Stimulated activated CD4-positive, alpha-beta T cell treated with anti-CD3 and anti-CD28 coated beads, Interleukin-15, amount 100 ng/mL, for 1 hour (primary cell): ENCODE measurements around the gene ARHGEF9.
"Not testable (repeated sequence)": the region's sequence is repeated elsewhere in the genome, so short reads cannot be mapped to it uniquely, and the experiment has no call there.

Experiments used
- DNase-seq, 2 donors: peaks; one replicate each; pipeline ENCODE4 v3.0.0-alpha.2; 2020; ENCODE audit warnings: low read depth in 1 of 2, low spot score in 1 of 2

The ARHGEF9 gene

DNA sequence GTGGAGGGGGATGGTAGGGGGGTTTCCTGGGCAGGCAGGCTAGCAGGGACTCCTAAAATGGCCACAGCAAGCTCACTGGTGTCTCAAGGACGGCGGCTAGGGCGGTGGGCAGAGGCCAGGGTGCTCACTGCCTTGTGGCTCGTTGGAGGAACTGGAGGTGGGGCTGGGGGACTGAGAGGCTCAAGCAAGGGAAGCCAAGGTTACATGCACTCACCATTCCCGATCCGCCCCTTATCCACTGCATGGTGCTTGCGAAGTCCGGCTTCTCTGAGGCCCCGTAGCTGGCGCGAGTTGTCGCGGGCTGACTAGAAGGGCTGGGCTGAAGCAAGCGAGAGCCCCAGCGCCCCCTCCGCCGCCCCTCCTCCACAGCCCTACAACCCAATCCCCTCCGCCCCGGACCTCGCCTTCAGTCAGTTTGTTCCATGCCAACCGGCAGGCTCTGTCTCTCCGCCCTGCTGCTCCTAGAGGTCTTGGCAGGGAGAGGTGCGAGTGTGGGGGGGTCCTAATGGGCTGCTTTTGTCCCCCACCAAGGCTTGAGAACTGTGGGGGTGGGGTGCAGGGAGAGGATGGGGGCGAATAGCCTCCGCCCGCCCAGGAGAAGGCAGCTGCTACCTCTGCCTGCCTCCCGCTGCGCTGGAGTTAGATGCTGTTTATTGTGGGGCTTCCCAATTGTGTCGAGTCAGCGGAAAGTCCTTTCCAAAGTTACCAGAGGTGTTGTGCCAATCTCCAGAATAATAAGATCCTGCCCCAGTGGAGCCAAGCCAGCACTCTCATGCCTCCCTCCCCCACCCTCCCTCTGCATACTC is at the start of gene ARHGEF9:
Gene ARHGEF9 (minus strand): TSS at position 313 of the 806 bp plus-strand sequence. CDS start 69 bp downstream, at position 244.
- DNase-seq: no peak

DNA sequence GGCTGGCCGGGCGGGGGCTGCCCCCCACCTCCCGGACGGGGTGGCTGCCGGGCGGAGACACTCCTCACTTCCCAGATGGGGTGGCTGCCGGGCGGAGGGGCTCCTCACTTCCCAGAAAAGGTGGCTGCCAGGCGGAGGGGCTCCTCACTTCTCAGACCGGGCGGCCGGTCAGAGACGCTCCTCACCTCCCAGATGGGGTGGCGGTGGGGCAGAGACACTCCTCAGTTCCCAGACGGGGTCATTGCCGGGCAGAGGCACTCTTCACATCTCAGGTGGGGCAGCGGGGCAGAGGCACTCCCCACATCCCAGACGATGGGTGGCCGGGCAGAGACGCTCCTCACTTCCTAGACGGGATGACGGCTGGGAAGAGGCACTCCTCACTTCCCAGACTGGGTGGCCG is 40.4 kb upstream of the ARHGEF9 start:
- DNase-seq: not testable (repeated sequence)

DNA sequence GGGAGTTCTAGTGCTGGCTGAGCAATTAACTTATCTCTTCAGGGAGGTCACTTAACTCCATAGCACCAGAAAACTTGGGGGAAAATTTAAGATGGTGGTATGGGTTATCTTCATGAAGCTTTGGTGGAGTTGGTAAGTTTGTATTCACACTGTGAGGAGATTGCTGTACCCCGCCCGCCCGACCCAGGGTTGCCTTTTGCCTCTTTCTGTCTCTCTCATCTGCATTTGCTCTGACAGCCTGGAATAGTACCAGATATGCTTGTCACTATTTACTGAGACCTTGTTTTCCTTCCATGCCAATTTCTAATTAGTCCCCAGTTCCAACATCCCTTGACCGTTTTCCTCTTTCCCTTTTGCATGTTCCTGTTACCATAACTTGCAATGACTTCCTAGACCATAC is 33.1 kb upstream of the ARHGEF9 start:
- DNase-seq: no peak

DNA sequence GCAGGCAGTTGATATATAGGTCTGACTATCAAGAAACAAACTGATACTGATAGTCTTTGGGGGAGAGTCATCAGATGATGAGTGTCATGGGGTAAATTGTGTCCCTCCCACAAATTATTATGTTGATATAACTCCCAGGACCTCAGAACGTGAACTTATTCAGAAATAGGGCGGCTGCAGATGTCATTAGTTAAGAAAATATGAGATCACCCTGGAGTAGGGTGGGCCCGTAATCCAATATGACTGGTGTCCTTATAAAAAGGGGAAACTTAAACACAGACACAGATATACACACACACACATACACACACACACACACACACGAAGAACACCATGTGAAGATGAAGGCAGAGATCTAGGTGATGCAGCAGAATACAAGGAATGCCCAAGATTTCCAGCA is 32.7 kb upstream of the ARHGEF9 start:
- DNase-seq: no peak

DNA sequence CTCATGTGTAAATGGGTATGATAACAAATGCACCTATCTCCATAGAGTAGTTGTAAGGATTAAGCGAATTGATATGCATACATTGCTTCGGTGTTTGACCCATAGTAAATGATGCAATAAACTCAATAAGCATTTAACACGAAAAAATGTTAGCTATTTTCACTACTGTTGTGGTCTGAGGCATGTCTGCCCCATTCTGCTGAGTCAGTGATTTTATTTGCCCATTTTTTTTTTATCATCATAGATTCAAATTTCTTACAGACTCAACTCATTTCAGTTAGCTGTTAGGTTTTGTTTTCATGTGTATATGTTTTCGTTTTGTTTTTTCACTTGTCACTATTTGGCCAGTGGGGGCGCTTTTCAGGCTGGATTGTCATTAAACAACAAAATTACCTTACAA is 27.8 kb upstream of the ARHGEF9 start:
- no peak for DNase-seq

DNA sequence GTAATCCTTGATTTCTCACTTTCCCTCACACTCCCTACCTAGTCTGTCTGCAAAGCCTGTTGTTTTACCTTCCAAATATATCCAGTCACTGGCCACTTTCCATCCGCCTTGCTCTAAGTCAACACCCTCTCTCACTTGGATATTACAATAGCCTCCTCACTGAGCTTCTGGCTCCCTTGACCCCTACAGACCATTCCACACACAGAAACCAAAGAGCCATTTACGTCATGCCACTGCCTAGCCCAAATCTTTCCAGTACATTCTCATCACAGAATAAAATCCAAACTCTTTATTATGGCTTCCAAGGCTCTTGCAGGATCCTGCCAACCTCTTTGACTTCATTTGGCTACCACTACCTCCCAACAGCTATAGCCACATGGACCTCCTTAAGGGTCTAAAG is 25.7 kb upstream of the ARHGEF9 start:
- no peak for DNase-seq

DNA sequence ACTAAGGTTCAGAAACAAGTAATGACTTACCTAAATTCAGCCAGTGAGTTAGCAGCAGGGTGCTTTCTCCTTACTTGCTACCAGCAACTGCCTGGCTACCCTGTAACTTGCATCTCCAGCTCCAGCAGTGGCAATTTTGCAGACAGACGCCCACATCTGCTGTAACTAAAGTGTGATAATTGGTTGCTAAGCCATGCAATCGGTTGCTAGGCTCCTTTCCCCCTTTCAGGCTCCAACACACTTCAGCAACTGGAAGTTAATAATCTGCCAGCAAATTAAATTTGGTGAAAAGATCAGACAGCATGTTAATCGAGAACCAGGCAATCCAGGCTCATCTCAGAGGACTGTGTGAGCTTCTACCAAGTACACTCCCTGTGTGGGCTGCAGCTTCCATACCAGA is 24.2 kb upstream of the ARHGEF9 start:
- DNase-seq: no peak

DNA sequence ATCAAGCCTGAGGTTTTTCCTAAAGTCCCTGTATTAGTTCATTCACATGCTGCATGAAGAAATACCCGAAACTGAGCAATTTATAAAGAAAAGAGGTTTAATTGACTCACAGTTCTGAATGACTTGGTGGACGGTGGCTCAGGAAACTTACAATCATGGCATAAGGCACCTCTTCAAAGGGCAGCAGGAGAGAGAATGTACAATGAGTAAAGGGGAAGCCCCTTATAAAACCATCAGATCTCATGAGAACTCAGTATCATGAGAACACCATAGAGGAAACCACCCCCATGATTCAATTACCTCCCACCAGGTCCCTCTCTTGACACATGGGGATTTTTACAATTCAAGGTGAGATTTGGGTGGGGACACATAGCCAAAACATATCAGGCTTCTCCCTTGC is 10.4 kb upstream of the ARHGEF9 start:
- not testable (repeated sequence) for DNase-seq

DNA sequence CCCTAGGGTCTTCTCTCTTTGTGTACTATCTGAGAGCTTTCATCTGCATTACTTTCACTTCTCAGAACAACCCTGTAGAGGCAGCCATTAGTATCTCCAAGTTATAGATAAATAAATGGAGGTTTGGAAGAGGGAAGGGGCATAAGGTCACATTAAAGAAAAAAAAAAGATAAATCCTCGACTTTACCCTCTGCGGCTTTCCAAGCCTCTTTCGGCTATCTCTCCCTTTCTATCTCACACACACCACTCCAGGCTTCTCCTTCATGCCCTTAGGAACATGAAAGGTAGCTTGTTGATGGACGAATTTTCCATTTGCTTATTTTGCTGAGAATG is 660 bp upstream of the ARHGEF9 start:
- DNase-seq: no peak

DNA sequence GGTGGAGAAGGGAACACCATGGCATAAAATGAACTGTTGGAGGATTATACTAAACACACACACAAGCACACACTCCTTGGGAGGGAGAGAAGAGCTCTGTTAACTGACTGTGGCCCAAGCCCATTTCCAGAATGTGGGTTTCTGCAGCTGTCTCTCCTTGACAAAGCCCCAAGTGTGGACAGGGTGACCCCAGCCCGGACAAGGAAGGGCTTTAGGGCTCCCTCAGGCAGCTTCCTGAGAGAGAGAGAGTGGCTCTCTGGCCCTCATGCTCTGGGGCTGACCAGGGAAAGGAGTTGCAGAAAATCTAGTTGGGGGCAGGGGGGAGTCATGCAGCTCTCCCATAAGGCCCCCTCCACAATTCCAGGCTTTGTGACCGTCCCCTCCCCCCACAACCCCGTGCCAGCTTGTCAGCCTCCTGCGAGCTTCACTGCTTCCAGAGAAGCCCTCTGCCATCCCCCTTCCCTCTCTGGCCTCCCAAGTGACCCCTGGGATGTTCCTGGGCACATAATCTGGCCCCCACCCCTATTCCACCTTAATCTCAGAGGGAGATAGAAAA is 590 bp downstream of the ARHGEF9 start:
- DNase-seq: no peak

DNA sequence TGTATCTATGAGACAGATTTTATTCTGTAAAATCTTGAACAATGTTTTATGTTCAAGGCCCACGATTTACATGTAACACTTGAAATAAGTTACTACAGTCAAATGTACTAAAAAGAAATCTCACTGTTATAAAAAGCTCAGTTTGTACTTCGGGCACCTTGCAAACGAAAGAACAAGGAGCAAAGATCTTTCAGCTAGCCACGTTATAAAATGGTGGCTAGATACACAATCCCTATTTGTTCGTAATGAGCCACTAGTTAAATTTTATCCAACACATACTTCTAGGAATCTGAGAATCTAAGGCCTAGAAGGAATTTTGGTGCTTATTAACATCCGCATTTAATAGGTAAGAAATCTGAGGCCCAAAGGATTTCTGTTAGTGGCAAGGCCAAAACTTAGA is 2.5 kb downstream of the ARHGEF9 start:
- no peak for DNase-seq

DNA sequence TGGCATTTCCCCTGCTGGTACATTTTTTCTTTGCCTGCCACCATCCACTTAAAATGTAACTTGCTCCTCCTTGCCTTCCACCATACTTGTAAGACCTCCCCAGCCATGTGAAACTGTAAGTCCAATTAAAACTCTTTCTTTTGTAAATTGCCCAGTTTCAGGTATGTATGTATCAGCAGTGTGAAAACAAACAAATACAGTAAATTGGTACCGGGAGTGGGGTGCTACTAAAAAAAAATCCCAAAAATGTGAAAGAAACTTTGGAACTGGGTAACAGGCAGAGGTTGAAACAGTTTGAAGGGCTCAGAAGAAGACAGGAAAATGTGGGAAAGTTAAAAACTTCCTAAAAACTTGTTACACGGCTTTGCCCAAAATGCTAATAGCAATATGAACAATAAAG is 16.3 kb downstream of the ARHGEF9 start:
- no peak for DNase-seq

DNA sequence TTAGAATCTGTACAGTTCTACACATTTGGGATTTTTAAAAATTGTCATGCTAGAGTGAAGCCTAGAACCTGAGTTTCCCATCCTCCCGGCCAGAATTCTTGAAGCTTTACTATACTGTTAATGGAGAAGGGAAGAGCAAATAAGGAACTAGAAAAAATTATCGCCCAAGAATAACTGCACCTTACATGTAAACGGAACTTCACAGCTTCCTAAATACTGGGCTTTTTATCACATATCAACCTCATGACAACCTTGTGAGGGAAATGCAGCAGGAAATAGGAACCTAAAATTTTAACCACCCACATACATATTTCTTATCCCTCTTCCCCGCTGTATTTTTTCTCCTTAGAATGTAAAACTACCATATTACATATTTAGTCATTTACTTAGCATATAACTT is 19.3 kb downstream of the ARHGEF9 start:
- DNase-seq: no peak

DNA sequence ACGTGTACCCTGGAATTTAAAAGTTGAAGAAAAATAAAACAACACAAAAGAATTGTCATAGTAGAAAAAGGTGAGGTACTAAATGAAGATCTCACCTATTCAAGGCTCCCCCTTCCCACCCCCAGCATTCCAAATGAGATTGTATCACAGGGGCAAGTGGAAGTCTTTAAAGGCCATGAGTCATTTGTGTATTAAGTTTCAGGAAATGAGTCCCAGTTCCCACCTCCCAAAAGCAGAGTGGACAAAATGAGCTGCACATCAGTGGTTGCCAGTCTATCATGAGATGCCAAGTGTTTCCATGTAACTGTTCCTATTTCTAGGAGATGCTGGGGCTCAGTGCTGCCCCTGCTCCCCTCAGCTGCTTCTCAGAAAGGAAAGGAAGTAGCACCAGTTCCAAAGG is 20.1 kb downstream of the ARHGEF9 start:
- no peak for DNase-seq

DNA sequence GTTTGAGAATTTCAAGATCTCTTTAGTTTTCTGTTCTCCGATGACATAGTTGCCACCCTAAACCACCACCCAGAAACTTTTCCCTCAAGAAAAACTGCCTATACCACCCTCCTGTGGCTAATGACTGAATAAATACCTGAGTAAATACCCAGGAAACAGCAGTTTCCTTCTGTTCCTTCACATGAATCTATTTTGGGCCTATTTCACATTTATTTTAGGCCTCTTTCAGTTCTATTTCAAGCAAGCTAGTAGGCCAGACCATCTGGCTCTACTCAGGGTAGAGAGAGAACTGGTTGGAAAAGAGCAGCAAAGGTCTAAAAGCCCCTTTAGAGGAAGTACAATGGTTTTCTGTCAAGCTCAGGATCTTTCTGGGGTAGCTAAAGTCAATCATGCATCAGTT is 23.4 kb downstream of the ARHGEF9 start:
- no peak for DNase-seq

DNA sequence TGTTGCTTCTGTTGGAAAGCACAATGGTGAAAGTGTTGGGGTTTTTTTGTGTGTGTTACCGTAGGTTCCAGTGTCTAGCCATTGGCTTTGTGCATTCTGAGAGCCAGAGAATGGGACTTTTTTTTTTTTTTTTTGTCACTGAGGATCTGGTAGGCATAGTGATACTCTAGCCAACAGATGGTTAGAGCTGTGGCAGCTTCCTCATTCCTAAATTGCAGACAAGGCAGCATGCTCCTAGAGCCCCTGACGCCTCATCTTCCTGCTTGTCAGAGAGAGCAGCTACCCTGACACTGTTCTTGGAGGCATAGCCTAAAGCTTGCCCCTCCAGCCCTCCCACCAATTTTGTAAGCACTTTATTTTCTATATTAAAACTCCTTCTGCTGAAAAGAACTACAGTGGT is 27.0 kb downstream of the ARHGEF9 start:
- no peak for DNase-seq

DNA sequence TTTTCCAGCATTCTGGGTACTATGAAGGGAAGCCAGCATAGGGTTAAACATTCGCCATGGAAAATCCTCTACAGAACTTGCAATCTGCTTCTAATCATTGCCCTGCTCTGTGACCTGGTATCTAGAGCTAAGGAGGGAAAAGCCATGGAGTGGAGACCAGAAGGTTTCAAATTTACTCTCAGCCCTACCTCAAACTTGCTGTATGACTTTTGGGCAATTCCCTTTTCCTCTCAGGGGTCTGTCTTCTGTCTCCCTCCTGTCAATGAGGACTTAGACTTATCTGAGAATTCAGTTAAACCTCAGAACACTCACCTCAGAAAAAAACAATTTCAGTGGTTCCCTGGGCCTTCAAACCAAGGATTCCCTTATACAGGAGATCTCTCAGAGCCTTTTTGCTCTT is 29.1 kb downstream of the ARHGEF9 start:
- no peak for DNase-seq

DNA sequence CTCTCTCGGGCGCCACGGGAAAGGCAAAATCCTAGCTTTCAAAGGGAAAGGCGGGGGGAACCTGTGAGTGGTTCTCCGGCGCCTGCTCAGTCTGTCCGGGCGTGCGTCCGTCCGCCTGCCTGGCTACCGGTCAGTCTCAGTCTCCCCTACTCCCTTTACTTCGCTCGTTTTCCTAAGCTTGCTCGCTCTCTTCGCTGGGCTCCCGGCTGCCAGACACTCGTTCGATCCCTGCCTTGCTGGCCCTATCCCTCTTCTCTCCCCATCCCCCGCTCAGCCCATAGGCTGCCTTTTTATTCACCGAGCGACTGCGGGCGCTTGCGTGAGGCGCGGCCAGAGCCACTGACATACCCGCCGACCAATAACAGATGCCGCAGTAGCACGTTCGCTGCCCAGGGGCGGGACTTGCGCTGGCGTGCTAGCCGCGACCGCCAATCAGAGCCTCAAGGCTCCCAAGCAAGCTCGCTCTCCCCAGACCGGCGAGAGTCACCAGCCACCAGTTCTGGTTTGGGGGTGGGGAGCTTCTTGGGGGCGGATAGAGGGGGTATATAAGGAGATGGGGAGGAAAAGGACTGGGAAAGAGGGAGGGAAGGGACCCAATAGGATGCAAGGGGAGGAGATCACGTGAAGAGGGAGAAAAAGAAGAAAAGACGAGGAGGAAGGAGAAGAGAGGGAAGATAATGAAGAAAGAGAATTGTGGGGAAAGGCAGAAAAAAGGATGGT is 30.0 kb downstream of the ARHGEF9 start:
- DNase-seq: peak; percentile 69 to 71

DNA sequence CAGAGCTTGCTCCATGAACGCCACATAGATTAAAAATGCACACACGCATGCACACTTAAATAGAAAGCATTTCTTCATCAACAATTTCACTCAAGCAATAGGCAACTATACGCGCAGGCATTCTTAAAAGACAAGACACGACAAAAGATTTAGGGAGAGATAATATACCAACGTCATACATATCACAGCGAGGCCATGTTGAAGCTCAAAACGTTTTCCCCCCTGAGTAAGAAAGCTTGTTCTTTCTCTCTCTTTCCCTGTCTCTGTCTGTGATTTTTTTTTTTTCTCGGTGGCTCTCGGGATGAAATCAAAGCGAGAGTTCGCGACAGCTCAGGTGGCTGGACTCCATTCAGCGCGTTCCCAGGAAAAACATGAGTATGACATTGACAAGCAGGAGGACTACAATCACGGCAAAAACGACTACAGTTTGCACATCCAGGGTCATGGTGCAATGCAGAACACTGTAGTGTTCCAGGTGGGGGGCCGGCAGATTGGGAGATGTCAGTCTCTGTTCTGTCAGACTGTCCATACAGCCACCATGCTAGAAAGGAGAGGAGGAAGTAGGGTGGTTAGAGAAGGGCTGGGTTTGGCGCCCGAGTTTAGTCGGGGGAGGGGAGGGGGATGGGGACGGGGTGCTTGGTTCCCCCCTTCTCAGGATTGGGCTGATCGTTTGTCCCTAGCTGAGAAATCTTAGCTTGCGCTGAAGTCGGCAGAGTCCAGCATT is 30.7 kb downstream of the ARHGEF9 start:
- DNase-seq: peak in 1 of 2 donors; percentile 3

DNA sequence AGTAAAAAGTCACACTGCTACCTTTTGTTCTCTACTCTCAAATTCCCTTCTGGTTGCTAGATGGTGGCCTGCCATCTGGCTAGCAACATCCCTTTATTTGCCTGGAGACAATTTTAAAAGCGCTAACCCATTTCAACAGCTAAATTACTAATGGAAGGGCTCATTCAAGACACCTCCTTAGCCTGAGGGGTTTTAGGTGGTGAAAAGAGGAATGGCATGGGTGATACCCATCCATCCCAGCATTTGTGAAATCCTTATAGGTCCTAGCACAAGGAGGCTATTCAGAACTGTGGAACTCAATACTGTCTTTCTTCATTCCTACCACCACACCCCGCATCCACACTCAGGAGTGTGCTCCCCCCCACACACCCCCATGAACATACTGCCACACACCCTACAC is 33.5 kb downstream of the ARHGEF9 start:
- no peak for DNase-seq

DNA sequence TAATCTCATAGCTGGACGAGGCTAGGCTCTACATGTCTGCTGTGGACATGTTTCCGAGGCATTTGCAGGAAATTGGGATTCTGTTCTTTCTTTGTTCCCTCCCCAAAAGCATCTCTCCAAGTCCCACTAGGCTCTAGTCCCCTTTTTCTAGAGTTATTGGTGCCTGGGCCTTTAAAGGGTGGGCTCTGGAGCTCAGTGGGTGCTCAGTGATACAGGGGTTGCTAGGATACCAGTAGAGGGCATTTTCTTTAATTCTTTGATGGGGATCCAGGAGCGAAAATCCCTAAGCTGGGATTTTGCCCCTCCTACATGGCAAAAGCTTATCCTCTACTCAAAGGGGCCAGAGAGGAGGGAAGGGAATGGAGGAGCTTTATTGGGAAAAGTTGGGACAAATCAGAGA is 34.2 kb downstream of the ARHGEF9 start:
- DNase-seq: no peak

DNA sequence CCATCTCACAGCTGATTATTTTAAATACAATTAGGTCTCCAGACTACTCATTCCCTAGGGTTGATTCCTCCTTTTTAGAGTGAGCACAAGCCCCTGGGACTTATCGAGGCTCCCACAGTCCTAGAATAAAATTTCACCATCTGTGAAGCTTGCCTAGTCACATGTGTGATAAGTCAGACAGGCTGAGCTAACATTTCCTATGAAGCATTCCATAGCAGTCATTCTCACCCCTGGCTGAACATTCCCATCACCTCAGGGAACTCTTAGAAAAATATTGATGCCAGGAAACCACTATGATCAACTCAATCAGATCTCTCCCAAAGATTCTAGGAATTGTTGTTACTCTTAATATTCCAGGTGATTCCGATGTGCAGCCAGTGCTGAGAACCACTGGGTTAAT is 37.7 kb downstream of the ARHGEF9 start:
- DNase-seq: no peak
